ENCODE results near the gene FGF1.

The FGF1 gene

DNA sequence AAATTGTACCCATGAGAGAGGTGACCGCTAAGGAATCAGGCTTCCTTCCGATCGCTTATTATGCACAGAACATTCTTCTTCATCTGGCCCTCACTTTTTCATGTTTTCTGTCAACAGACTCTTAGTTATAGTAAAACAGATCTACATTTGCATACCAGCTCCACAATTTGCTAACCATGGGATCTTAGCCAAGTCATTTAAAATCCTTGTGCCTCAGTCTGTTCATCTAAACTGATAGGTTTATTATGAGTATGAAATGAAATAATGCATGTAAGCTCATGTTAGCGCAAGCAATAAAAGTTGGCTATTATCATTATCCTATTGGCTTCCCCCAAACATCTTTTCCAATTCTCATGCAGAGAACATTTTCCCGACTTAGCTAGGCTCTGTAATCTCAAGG, 42.3 kb downstream of the FGF1 start:
- no peak for DNase-seq (ENCODE audit: low read depth)

DNA sequence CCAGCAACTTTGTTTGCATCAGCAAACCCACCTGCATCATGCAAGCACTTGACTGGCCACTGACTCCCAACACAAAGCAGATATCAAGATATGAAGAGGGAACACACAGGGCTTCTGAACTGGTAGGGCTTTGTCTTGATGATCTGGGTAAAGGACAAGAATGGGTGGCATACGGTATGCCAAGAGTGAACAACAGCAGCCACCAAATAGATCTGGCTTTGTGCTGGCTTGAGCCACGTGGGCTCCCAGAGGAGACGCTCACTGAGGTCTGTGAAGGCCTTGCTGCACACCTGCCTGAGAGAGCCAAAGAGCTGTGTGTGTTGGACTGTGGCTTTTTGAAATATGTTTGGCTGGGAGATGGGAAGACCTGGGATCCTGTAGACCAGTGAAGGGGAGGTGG, 43.5 kb downstream of the FGF1 start:
- DNase-seq (ENCODE audit: low read depth): no peak

DNA sequence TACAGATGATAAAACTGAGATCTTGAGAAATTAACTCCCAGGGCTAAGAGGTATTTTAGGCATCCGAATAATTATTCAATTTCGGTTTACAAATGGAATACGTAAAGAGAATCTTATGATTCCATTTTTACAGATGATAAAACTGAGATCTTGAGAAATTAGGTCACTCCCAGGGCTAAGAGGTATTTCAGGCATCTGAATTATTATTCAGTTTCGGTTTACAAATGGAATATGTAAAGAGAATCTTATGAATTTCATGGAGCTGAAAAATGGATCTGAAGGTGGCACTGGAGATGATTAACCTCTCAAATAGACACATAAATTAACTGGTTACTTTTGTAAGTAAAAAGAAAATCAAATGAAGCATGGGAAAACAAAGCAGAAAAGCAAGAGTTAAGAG, 44.2 kb downstream of the FGF1 start:
- DNase-seq (ENCODE audit: low read depth): no peak

DNA sequence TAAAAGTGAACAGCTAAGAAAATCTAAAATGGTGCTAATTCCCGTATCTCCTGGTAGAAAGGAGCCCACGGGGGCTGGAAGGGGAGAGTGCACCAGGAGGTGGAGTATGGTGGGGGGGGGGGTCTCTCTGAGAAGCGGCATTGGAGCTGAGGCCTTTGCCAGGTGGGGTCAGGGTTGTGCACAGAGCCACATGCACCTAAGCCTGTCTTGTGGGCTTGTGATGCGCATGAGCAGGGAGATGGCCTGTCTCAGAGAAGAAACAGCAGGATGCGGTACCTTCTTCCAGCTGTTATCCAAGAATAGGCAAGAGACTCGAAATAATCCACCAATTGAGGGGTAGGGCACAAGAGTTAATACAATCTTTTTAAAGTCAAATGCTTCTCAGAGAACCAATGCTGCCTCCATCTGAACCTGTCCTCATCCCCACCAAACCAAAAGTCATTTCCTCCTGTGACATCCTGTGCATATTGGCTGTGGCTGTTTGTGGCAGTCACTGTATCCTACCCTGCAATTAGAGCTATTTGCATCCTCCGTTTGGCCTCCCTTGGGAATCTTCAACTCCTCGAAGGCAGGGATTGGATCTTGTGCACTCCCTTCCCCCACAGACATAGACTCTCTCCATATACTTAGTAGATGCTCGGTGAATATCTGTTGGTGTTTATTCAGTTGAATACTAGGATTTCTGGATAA, 45.4 kb downstream of the FGF1 start:
- DNase-seq (ENCODE audit: low read depth): no peak

DNA sequence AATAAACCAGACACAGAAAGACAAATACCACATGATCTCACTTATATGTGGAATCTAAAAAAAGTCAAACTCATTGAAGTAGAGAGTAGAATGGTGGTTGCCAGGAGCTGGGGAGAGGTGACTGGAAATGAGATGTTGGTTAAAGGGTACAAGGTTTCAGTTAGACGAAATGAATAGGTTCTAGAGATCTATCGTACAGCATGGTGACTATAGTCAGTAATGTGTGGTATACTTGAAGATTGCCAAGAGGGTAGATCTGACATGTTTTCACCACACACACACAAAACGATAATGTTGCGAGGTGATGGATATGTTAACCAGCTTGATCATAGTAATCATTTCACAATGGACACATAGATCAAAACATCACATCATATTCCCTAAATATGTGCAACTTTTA, 46.4 kb downstream of the FGF1 start:
- DNase-seq (ENCODE audit: low read depth): no peak

DNA sequence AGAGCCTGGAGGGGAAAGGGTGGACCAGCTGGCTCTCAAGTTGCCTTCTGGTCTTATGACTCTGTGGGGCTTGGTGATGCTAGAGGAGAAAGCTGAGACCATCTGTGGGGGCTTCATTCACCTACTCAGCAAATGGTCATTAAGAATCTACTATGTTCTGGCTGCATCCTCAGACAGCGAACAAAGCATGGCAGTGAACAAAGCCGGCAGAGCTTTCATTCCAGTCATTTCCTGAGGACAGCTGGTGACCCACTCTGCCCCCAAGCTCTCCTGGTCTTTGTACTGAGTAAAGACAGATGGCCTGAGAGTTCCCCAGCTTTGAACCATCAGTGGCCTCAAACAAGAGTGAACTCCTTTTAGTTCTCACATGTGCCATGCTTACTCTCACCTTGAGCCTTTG, 48.0 kb downstream of the FGF1 start:
- DNase-seq (ENCODE audit: low read depth): no peak

DNA sequence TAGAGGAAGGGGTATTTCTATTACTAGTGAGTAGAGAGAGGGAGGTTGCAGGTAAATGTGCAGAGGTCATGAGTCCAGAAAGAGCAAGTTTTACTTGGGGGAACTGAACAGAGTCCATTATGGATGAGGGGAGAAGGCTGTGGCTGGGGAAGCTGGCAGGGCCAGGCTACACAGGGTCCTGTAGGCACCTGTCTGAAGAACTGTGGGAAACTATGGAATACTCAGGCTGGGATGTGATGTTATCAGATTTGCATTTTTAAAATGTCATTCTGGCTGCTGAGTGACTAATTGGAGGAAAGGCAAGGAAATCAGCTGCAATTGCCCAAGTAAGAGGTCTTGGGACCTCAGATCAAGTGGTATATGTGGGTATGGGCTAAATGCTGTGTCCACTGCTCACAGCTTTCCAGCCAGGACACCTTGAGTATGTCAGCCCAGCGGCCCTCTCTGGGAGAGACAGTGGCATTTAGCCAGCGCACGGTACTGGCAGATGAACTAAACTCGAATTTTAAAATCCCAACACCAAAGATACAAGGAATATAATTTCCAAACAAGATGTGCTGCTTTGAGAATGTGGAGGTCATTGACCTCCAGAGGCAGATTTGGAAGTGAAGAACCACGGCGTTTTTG, 49.1 kb downstream of the FGF1 start:
- DNase-seq (ENCODE audit: low read depth): no peak

DNA sequence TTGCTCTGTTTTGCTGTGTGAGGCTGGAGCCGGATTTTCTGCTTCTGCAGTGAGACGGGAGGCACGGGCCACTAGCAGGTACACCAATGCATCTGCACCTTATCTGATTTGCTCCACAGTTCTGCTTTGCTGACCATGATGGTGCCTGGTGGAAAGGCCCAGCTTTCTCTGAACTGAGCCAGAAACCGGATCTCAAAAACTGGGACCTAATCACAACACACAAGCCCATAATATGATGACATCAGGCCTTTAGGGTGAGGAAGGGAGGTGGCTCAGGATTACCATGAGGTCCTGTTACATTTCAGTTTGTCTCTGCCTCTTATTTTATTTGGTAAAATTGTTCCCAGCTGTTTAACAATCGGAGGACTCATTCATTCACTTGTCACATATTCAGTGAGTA, 49.8 kb downstream of the FGF1 start:
- no peak for DNase-seq (ENCODE audit: low read depth)

DNA sequence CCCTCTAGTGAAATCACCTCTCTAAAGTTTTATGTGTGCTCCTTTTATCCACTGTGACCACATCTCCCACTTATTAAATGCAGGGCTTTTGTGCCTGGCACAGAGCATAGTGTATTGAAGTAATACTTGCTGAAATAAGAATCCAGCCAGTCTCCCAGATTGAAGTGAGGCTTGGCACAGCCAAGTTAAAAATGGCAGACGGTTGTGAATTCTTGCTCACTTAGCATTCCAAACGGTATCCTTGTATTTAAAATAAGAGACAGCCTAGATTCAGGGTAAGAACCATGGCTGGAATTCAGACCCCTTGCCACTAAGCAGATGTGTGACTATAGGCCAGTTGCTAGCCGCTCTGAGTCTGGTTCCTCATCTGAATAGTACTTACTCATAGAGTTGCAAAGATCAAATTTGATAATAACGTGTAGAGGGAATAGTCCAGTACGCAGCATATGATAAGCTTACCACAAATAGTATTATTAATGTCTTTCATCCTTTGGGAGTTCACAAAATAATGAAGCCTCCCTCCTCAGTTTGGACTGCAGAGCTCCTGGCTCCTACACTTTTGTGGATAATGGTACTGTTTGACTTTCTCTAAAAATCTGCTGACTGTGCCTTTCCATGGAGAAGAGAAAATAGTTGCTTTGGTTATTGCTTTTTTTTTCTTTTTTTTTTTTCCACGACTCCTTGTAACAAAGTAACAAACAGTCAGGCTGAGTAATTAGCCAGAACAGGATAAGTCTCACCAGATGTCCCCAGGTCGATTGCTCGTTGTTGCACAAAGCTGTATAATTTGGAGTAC, 51.5 kb downstream of the FGF1 start:
- no peak for DNase-seq (ENCODE audit: low read depth)

DNA sequence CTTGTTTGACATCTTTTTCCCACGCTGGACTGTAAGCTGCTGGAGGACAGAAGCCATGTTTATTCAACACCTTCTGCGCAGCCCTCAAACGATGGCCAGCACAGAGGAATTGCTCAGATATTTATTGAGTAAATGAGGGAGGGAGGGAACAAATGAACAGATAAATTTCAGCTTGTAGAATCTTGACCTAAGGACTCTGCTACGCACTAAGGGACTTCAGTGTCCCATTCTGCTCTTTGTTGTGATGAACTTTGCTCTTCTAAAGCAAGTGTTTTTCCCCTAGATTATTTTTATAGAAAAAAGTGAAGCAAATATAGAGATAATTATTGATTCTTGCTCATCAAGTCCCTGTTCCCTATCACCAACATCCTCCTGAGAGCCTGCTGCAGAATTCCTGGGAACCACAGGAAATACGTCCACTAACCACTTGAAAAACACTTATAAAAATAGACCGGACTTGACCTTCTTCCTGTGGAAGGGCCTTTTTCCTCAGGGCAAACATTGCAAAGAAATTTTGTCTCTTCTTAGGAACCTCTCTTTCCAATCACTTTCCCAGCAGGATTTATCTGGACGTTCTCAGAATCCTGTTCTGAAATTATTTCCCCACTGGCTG, 54.9 kb downstream of the FGF1 start:
- no peak for DNase-seq (ENCODE audit: low read depth)

DNA sequence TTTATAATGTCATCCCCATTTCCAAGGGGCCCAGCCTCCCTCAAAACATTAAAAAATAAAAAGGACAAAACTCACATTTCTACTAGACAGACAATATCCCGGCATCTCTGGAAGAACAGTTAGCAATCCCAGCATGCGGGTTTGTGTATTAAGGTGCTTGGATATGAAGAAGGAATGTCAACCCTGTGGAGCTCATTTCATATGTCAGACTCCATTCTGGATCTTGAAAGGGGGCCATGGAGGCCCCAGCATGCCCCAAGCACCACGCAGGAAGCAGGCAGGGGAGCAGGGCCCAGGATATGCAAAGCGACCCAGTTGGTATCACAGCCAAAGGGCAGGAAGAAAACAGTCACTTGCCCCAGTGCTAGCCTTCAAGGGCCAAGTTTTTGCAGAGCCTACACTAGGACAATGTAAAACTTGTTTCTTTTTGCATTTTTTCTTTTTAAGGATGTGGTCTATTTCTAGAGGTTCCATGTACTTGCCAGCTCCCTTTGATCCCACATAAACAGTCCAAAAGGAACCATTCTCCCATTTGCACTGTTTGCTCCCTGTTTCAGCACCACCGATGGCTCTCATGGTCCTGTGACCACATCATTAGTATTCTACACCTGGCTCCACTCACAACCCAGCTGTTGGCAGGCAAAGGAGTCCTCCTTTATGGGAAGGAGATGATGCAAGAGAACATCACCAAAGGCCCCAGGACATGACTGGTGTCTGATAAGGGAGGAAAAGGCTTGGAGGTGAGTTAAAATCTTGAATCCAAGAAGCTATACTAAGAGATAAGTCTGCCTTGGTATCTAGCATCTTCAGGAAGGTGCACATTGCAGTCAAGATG, 58.3 kb downstream of the FGF1 start:
- DNase-seq (ENCODE audit: low read depth): no peak

DNA sequence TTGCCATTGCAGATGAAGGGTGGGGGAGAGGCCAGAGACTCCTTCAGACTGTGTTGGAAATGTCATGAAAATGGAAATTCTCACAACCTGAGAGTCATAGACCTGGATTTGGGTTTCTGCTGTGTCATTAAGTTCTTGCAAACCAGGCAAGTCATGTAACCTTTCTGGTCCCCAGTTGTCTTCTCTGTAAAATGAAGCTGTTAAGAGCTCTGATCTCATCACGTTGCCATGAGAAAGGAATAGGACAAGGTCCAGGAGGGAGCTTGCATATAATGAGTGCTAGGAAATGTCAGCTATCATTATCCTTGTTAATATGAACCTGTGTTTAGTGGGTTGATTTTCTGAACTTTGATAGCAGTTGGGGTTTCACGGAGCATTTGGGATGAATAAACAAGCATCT, 59.1 kb downstream of the FGF1 start:
- no peak for DNase-seq (ENCODE audit: low read depth)

DNA sequence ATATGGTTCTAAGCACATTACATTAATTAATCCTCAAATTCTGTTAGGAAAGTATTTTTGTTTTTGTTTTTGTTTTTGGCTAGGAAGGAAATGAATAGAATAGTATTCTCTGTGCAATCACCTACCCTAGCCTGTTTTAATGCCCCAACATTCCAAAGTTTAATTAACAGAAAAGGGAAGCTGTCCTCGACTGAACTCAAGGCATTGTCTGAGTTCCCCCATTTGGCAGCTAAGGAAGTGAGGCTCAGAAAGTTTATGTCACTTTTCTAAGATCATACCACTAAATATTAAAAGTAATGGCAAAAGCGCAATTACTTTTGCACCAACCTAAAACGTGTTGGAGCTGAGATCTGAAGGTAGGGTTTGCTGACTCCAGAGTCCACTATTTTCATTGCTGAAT, 59.8 kb downstream of the FGF1 start:
- no peak for DNase-seq (ENCODE audit: low read depth)

DNA sequence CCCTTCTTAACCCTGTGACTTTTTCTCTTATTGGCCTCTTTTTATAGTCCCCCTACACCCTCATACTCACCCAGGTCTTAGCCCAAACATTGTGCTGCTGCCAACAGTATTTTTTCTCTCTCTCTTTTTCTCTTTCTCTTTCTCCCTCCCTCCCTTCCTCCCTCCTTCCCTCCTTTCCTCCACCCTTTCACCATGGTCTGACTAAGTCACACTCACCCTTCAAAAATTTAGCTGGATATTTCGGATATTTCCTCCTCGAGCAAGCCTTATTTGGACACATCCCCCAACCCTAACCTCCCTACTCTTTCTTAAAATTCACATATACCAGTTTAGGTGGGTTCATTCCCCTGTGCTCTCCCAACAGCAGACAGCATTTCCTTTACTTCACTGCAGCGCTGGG, 64.7 kb downstream of the FGF1 start:
- DNase-seq (ENCODE audit: low read depth): no peak

DNA sequence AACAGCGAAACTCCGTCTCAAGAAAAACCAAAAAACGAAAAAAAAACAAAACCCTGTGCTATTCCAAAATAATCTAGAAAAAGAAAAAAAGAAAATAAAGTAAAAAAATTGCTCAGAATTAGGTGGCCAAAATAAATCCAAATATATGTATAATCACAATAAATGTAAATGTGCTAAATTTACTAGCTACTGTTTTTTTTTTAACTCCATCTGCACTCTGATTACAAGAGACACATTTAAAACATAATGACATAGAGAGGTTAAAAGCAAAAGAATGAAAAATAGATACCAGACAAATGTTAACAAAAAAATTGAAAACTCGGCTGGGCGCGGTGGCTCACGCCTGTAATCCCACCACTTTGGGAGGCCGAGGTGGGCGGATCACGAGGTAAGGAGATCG, 66.1 kb downstream of the FGF1 start:
- DNase-seq (ENCODE audit: low read depth): no peak

DNA sequence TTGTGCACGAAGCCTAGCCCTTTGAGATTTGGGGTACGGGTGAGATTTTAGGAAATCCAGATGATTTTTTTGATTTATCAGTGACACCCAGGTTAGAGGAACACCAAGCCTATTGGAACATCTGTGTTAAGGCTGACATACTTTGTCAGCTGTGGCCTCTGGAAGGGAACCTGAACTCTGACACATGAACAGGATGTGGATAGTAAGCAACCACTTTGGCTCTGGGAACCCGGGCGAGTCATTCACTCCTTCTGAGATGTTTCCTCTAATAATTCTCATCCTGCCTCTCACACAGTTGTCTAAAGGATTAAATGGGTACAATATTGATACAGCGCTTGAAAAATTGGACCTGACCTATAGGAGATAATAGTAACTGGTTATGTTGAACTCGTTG, 67.8 kb downstream of the FGF1 start:
- no peak for DNase-seq (ENCODE audit: low read depth)

DNA sequence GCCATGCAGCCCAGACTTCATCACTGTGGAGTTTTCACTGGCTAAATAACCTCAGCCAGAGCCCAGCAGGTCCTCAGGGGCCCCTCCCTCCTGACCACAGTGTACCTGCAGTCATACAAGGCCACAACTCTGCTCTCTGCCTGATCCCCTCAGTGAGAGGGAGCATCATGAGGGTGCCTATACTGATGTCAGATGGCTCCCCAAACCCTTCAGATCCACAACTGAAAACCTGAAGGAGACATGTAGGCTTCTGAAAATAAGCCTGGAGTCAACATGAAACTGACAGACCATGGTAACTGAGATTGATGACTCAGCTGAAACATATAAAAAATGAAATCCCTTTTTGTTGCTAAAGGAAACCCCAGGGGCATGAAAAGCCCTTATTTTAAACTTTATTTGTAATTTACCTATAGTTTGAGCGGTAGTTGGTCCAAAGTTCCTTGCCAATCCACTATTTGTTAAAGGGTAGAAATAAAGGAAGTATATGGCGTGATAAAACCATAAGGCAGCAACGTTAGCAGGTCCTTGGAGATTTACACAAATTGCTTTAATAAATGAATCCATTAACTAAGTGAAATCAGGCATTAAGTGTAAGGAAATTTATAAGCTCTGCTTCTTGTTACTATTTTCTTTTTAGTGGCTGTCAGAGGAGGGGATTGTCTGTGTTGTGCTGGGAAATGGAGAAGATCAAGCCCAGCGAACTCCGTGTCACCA, 68.3 kb downstream of the FGF1 start:
- DNase-seq (ENCODE audit: low read depth): no peak

DNA sequence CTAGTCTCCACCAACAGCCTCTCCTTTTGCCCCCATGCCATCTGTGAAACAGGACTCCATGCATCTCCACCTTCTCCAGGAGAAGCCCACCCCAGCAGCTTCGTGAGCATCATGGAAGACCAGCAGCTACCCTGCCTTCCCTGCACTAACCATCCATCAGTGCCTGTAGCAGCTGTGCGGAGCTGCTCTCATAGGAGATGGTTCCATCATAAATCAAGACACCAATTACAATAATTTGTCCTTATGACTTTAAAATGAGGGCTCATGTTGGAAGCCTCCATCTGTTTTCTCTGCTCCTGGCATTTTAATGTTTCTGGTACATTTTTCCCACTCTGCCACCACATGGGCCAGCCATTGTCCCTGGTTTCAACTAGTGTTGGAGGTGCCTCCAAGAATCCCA, 69.9 kb downstream of the FGF1 start:
- no peak for DNase-seq (ENCODE audit: low read depth)

DNA sequence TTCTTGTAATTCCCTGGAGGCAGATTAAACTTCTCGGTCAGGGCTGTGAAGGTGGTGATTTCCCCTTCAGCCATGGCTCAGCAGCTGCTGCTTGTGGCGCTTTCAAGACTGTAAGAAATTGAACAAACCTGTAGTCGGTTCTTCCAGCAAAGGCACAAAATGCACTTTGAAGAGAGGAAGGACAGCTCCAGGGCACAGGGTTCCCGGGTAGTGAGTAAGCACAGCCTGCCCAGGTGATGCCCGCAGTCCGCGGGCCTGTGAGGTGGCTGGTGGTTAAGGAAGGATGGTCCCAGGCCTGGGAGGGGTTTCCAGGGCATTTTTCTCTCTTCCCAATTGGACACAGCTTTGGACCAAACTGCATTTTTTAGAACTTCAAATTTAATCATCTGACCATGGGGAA, 71.8 kb downstream of the FGF1 start:
- DNase-seq (ENCODE audit: low read depth): no peak

DNA sequence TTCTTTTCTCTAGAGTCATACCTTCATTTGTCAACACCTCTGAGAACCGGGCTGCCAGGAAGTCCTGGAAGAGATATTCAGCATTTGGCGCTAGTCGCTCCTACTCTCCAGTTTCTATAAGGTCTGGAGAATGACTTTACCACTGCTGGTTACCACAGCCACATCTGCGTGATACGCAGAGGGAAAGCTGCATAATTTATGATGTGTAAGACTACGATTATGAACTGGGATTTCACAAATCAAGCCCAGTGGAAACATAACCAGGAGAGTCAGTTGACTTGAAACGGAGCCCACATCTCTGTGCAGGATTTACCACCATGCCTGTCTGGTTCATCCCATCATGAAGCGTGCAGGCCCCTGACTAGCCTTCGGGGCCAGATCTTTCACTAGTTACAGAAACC, 72.6 kb downstream of the FGF1 start:
- DNase-seq (ENCODE audit: low read depth): no peak

DNA sequence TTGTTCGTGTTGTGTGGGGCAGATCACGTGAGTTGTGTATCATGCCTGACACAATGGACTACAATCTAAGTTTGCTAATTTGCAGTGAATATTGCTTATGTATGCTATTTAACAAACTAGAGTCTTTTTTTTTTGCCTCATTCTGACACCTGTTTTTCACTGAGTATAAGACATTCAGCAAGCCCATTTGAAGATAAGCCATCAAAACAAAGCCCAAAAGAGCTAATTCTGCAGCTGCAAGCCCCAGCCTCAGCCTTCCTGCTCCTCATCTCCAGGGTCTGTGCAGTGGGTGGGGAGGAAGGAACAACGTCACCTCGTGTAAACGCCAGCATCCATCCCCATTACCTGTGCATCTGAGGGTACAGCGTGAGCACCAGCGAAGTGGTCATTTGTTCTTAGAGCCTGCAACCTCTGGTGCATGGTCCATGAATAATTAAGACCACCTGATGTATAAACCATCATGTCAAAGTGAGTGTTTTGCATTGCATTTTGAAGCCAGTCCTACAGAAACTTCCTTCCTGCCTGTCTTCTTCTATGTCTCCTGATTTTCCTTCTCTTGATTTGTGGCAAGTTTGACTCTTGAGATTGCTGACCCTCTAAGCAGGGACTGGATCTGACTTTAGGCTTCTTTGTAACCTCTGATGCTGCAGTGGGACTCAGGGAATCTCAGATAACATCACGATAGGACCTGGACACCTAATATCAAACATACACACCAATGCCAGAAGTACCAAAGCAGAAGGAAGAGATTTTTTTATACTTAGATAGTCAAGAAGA, 73.2 kb downstream of the FGF1 start:
- DNase-seq (ENCODE audit: low read depth): no peak
